ENCODE results near the gene CA9. TPM values are rescaled to one million over a fixed set of nuclear protein-coding genes. Genes with fewer than 3 reads are reported as not detected.

The CA9 gene
- total RNA-seq, 1 donor from 2014 or later: 0.30 TPM

DNA sequence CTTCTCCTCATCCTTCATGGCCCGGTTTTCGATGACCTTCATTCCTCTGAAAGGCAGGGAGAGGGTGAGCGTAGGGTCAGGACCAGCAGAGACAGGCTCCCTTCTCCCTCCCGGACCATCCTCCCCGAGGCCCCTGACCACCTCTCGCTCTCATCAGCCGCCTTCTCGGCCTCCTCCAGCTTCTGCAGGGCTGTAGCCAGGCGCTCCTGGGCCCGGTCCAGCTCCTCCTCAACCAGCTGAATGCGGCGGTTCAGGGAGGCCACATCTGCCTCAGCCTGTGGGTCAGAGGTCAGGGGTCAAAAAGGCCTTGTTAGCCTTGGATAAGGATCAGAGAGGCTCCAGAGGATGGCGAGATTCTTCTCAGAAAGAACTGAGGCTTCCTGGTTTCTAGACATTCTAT, 11.8 kb downstream of the CA9 start:
- DNase-seq (ENCODE audit: missing footprints) (no peak), ATAC-seq (no peak)
- intact Hi-C loops (cut with DNase I): no loop called here

DNA sequence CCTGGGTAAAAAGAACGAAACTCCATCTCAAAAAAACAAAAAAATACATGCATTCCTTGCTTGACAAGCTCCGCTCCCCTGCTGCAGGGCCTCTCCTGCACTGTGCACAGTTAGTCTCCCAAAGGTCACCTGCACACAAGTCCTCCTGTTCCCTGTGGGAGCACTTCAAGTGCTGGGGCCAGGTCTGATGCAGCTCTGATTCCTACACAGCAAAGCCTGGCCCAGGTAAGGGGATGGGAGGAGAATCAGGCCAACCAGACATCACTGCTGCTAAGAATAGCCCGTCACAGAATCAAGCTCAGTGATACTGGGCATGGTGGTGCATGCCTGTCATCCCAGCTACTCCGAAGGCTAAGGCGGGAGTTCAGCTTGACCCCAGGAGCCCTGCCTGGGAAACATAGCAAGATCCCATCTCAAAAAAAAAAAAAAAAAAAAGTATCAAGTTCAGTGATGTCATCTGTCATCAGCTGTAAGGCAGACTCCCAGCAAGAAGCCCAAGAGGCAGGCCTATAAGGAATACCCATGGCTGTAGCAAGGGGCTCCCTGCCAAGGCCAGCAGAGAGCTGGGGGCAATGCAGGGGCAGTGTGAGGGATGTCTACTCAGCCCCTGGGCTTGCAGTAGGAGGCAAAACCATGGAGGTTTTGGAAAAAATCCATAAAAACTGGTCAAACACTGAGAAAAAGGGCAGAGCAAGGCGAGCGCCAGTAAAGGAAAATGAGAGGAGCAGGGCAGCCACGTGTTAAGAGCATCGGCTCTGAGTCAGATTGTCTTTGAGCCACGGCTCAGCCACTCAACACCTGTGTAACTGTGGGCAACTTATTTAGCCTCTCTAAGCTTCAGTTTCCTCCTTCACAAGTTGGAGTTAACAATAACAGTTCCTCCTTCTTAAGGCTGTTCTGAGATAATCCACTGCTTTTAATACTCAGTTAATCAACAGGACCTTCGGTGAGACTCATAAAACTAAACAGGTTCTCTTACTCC, 12.8 kb downstream of the CA9 start:
- intact Hi-C loops (cut with DNase I): no loop called here
- ATAC-seq (peak; percentile 30), DNase-seq (ENCODE audit: missing footprints) (no peak)

DNA sequence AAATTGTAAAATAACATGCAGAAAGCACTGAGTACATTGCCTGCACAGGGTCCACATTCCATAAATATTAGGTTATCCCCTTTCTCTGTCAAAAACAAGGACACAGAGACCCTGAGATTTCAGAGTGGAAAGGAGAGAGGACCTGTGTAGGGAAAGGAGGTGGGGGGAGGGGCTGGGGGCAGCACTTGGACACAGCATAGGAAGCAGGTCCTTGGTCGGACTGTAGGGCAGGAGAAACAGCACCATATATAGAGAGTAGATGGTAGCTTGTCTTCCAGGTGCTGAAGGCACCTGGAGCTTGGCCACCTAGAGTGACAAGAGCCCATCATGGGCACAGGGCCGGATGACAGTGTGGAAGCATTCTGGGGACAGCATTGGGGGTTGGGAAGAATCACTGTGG, 13.6 kb downstream of the CA9 start:
- DNase-seq (ENCODE audit: missing footprints) (no peak), ATAC-seq (no peak)
- intact Hi-C loops (cut with DNase I): no loop called here

- ATAC-seq: no peak
- intact Hi-C loops (cut with DNase I): no loop called here
- no peak for DNase-seq (ENCODE audit: missing footprints)
Measured at GRCh38 chr9:35687972-35688557, 14.3 kb downstream of the CA9 start.

DNA sequence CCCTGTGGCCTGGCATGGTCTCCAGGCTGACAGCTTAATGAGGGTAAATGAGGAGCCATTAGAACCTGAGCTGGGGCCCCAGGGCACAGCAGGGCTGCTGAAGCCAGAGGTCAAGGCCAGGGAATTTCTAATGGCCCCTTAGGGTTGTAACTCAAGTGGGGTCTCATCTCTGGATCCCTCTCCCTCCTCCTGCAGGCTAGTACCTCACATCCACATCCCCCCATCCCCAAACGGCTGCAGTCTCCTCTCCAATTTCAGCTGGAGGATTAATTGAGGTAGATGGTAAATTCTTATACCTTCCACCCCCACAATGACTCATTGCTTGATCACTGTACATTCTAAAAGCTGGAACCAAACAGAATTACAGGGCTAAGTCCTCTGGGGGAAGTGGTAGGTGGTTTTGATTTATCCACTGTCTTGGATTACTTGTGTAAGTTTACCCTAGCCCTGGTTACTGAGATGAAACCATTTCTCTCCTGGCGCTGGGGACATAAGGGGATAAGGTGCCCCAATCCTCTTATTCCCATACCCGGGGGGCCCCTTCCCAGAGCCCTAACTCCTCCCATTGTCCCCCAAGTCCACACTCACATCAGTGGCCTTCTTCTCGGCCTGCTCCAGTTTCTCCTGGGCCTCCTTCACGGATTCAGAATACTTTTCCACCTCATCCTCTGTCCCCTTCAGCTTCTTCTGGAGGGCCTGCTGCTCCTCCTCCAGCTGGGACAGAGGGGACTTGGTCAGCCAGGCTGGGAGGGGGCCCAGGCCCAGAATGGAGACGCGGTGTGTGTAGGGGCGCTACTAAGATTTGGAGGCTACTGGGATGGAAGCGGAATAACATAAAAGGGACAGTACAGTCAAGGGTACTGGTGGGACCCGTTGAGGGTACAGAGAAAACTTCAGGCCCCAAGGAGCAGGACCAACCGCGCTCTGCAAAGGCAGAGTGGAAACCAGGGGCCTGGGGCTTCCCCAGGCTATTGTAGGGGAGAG, 15.1 kb downstream of the CA9 start:
- intact Hi-C loops (cut with DNase I): no loop called here
- no peak for ATAC-seq
- DNase-seq (ENCODE audit: missing footprints): no peak

- intact Hi-C loops (cut with DNase I): loop anchor here (2.0 to 5.0 kb wide), 2 partner anchors 29 to 38 kb away; no protein-coding TSS in a partner anchor
- DNase-seq (ENCODE audit: missing footprints): peak; percentile 78
Measured at GRCh38 chr9:35689542-35690293, 16.0 kb downstream of the CA9 start, which contains the start of gene TPM2. Gene TPM2, minus strand, starts transcription at chr9:35689925. Its CDS starts 108 bp downstream, at chr9:35689817.

GRCh38 chr9:35690294-35690613, 16.5 kb downstream of the CA9 start:
- ATAC-seq (no peak), DNase-seq (ENCODE audit: missing footprints) (no peak)
- intact Hi-C loops (cut with DNase I): loop anchor here (2.0 to 5.0 kb wide), 2 partner anchors 29 to 37 kb away; no protein-coding TSS in a partner anchor

More at GRCh38 chr9:35689542-35690293, 16.0 kb downstream of the CA9 start, which contains the start of gene TPM2:
- ATAC-seq: peak; percentile 77

DNA sequence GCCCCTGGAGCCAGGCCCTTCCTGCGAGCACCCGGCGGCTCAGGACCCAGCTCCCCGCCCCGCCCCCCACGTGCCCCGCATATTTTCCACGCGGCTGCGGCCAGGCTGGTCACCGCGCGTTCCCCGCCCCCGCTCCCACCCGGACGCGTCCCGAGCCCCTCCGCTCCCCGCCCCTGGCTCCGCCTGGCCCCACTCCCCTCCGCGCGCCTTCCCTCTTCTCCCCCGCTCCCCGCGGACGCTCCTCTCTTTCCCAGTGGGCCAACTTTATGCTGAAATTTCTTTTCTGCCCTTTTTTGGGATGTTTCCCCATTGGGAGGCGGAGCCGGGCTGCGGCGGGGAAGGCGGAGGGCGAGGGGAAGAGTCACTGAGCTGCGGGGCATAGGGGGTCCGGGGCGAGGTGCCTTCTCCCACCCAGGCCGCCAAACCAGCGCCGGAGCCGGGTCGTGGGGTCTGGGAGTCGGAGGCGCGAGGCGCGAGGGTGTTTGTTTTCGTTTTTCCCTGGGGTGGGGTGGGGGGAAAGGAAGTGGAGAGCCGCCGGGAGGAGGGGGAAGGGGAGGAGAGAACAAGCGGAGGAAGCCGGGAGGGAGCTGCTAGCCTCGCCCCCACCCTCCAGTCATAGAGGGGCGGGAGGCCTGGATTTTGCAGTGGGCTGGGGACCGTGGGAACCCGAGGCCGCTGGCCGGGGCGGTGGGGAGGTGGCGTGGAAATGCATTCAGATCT, 17.0 kb downstream of the CA9 start:
- peak; percentile 87 for DNase-seq (ENCODE audit: missing footprints)
- ATAC-seq: peak; percentile 69
- intact Hi-C loops (cut with DNase I): loop anchor here (2.0 to 5.0 kb wide), 2 partner anchors 30 to 37 kb away; no protein-coding TSS in a partner anchor

GRCh38 chr9:35691334-35691650, 17.6 kb downstream of the CA9 start:
- ATAC-seq: peak; percentile 2
- intact Hi-C loops (cut with DNase I): loop anchor here (2.0 to 5.0 kb wide), 2 partner anchors 30 to 36 kb away; no protein-coding TSS in a partner anchor
- DNase-seq (ENCODE audit: missing footprints): no peak

DNA sequence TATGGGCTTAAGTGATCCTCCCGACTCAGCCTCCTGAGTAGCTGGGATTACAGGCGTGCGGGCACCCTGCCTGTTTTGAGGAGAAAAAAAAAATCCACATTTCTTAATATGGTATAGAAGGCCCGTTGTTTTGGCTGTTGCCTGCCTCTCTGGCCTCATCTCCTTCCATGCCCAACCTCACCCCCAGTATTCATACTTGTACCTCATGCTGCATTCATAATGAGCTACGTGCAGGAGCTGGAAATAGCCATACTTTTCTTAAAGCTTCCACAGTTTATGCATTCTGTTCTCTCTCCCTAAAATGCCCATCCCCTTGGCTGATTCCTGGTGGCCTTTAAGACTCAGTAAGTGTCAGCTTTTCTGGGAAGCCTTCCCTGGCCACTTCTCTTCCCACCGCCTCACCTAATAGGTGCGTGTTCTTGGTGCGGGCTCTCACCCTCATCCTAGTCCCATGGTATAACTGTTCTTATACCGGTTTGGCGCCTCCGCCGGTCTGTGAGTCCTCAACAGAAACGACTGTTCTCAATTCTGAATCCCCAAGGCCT, 18.1 kb downstream of the CA9 start:
- DNase-seq (ENCODE audit: missing footprints) (no peak), ATAC-seq (no peak)
- intact Hi-C loops (cut with DNase I): loop anchor here (2.0 to 5.0 kb wide), 2 partner anchors 31 to 35 kb away; no protein-coding TSS in a partner anchor

DNA sequence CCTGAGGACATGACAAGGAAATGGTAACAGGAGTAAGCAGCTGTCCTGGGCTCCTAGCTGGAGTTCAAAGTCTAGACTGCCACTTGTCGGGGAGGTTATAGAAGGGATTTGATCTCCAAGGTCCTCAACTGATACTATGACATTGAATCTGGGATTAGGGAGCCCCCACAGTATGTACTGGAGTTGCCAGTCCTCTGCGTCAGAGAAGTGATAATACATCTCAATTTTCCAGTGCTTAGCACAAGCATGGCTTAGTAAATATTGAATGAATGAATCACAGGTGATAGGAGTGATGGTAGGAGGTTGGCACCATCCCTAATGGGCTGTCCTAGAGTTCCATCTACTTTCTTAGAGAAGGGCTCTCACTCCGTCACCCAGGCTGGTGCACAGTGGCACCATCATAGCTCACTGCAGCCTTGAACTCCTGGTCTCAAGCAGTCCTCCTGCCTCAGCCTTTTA, 22.2 kb downstream of the CA9 start:
- DNase-seq (ENCODE audit: missing footprints): no peak
- ATAC-seq: no peak
- intact Hi-C loops (cut with DNase I): no loop called here

DNA sequence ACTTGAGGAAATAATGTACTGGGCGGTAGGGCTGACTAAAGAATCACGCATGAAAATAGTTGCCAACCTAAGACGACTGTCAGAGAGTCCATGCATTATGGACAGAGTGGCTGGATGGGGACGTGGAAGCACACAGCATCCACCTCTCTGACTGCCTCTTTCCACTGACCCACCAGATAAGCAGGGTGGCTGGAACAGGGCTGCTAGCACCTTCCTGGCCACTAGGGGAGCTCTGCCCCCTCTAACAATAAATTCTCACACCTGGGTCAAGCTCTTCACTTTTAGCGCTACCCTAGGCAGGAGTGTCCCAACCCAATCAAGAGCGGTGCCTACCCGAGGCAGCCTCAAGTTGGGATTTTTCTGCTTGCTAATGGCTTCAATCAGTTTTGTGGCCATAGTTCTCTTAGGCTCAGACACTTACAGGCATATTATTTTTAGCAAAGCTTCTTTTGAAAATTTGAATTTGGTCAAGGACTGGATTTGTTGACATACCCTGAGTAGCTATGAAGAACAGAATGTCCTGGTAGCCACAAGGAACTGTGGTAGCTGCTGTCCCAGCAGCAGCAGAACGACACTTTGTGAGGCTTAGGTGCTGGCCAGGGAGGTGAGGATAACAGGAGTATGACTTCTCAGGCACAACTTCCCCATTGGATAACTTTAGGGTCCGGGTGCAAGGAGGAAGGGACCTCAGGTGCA, 22.9 kb downstream of the CA9 start:
- peak; percentile 69 for ATAC-seq
- intact Hi-C loops (cut with DNase I): no loop called here
- DNase-seq (ENCODE audit: missing footprints): no peak

GRCh38 chr9:35697486-35697885, 23.8 kb downstream of the CA9 start:
- ATAC-seq (no peak), DNase-seq (ENCODE audit: missing footprints) (no peak)
- intact Hi-C loops (cut with DNase I): no loop called here

DNA sequence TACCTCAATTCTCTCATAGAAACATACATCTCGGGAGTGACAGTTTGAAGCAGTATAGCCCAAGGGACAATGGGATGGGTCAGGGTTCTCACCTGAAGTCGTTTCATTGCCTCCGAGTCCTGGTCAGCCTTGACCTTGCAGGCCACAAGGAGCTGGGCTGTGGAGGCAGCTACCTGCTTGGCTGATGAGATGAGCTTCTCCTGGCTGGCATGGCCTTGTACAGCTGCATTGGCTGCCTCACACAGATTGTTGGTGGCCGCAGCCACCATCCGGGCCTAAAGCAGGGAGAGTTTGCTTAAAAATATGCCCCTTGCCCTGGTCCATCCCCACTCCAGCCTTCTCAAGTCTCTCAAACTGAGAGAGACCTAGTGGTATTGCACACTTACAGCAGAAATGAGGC, 24.5 kb downstream of the CA9 start:
- DNase-seq (ENCODE audit: missing footprints) (no peak), ATAC-seq (no peak)
- intact Hi-C loops (cut with DNase I): no loop called here

- DNase-seq (ENCODE audit: missing footprints): no peak
Measured at GRCh38 chr9:35700031-35700430, 26.3 kb downstream of the CA9 start.

GRCh38 chr9:35700942-35701341, 27.2 kb downstream of the CA9 start:
- intact Hi-C loops (cut with DNase I): no loop called here
- no peak for DNase-seq (ENCODE audit: missing footprints)
- ATAC-seq: peak; percentile 62

More at GRCh38 chr9:35700031-35700430, 26.3 kb downstream of the CA9 start:
- intact Hi-C loops (cut with DNase I): no loop called here
- no peak for ATAC-seq

Data from Right ventricle myocardium inferior (tissue), 1 donor.